HepG2 (cell line): ENCODE measurements around the gene EGR1. TPM values are rescaled to one million over a fixed set of nuclear protein-coding genes. Genes with fewer than 3 reads are reported as not detected.

Experiments used
- ARID2 ChIP-seq: sonication (generic); formaldehyde crosslinking; IDR thresholded peaks from 2 replicates; pipeline ENCODE4 v1.8.1; 2022; ENCODE audit warnings: mild to moderate bottlenecking, missing genetic modification reagents, borderline replicate concordance
- CENPT ChIP-seq: sonication (generic); formaldehyde crosslinking; IDR thresholded peaks from 2 replicates; pipeline ENCODE4 v1.8.0; 2022; ENCODE audit warnings: low read depth, mild to moderate bottlenecking, moderate library complexity, missing genetic modification reagents
- CHD2 ChIP-seq: IDR thresholded peaks from 2 replicates; pipeline ENCODE4 v1.6.1; 2011; ENCODE audit warnings: low read depth, low read length, improper control_type of control experiment
- GZF1 ChIP-seq: sonication (generic); formaldehyde crosslinking; IDR thresholded peaks from 2 replicates; pipeline ENCODE4 v1.5.1; 2020; ENCODE audit warnings: mild to moderate bottlenecking, missing genetic modification reagents
- HINFP ChIP-seq: sonication (generic); formaldehyde crosslinking; IDR thresholded peaks from 2 replicates; pipeline ENCODE4 v1.4.0; 2020; ENCODE audit warnings: low read depth, mild to moderate bottlenecking, missing genetic modification reagents
- MED8 ChIP-seq: sonication (generic); formaldehyde crosslinking; IDR thresholded peaks from 2 replicates; pipeline ENCODE4 v1.8.1; 2023; ENCODE audit warnings: mild to moderate bottlenecking, missing genetic modification reagents; ENCODE audit not compliant: insufficient replicate concordance
- MXI1 ChIP-seq: IDR thresholded peaks from 3 replicates; pipeline ENCODE4 v1.6.1; 2012; ENCODE audit warnings: low read depth, low read length, inconsistent platforms, borderline replicate concordance
- NFKBIZ ChIP-seq: IDR thresholded peaks from 2 replicates; pipeline ENCODE4 v1.6.1; 2018; ENCODE audit warnings: missing genetic modification reagents, missing compliant biosample characterization
- NR2C2 ChIP-seq: sonication (generic); formaldehyde crosslinking; IDR thresholded peaks from 2 replicates; pipeline ENCODE4 v1.4.0; 2020; ENCODE audit warnings: missing genetic modification reagents, mild to moderate bottlenecking, moderate library complexity, borderline replicate concordance
- TBX2 ChIP-seq: sonication (generic); formaldehyde crosslinking; IDR thresholded peaks from 2 replicates; pipeline ENCODE4 v1.5.0; 2020; ENCODE audit warnings: missing genetic modification reagents, mild to moderate bottlenecking, borderline replicate concordance
- ZFP82 ChIP-seq: sonication (generic); formaldehyde crosslinking; IDR thresholded peaks from 2 replicates; pipeline ENCODE4 v1.5.1; 2020; ENCODE audit warnings: mild to moderate bottlenecking, missing genetic modification reagents, borderline replicate concordance
- ZNF136 ChIP-seq: sonication (generic); formaldehyde crosslinking; IDR thresholded peaks from 2 replicates; pipeline ENCODE4 v1.8.1; 2022; ENCODE audit warnings: low read depth, mild to moderate bottlenecking, moderate library complexity, missing genetic modification reagents
- ZNF138 ChIP-seq: sonication (generic); formaldehyde crosslinking; IDR thresholded peaks from 2 replicates; pipeline ENCODE4 v1.5.0; 2020; ENCODE audit warnings: mild to moderate bottlenecking, low read depth, missing genetic modification reagents
- ZNF160 ChIP-seq: sonication (generic); formaldehyde crosslinking; IDR thresholded peaks from 2 replicates; pipeline ENCODE4 v1.8.0; 2022; ENCODE audit warnings: mild to moderate bottlenecking, inconsistent platforms, missing genetic modification reagents
- ZNF275 ChIP-seq: sonication (generic); formaldehyde crosslinking; IDR thresholded peaks from 2 replicates; pipeline ENCODE4 v1.8.0; 2022; ENCODE audit warnings: missing genetic modification reagents, mild to moderate bottlenecking, inconsistent platforms, borderline replicate concordance
- ZNF331 ChIP-seq: sonication (generic); formaldehyde crosslinking; IDR thresholded peaks from 2 replicates; pipeline ENCODE4 v1.4.0; 2020; ENCODE audit warnings: missing genetic modification reagents
- ZNF350 ChIP-seq: sonication (generic); formaldehyde crosslinking; IDR thresholded peaks from 2 replicates; pipeline ENCODE4 v1.4.0; 2020; ENCODE audit warnings: mild to moderate bottlenecking, low read depth, missing genetic modification reagents, borderline replicate concordance
- ZNF501 ChIP-seq: sonication (generic); formaldehyde crosslinking; IDR thresholded peaks from 2 replicates; pipeline ENCODE4 v1.5.1; 2020; ENCODE audit warnings: mild to moderate bottlenecking, moderate library complexity, missing genetic modification reagents
- ZNF556 ChIP-seq: sonication (generic); formaldehyde crosslinking; IDR thresholded peaks from 2 replicates; pipeline ENCODE4 v1.4.0; 2020; ENCODE audit warnings: mild to moderate bottlenecking, missing genetic modification reagents, borderline replicate concordance
- ZNF768 ChIP-seq: sonication (generic); formaldehyde crosslinking; IDR thresholded peaks from 2 replicates; pipeline ENCODE4 v1.4.0; 2020; ENCODE audit warnings: missing genetic modification reagents
- ZNF770 ChIP-seq: sonication (generic); formaldehyde crosslinking; IDR thresholded peaks from 2 replicates; pipeline ENCODE4 v1.5.0; 2020; ENCODE audit warnings: mild to moderate bottlenecking, missing genetic modification reagents
- ZNF850 ChIP-seq: sonication (generic); formaldehyde crosslinking; conservative IDR thresholded peaks from 2 replicates; pipeline ENCODE4 v1.9.0; 2021; ENCODE audit warnings: mild to moderate bottlenecking, missing genetic modification reagents
- ZSCAN12 ChIP-seq: sonication (generic); formaldehyde crosslinking; IDR thresholded peaks from 2 replicates; pipeline ENCODE4 v1.9.0; 2021; ENCODE audit warnings: mild to moderate bottlenecking, missing genetic modification reagents
- polyA plus RNA-seq, 8 experiments: library from polyadenylated mRNA; depleted of rRNA in 3 of 8; stranded (reverse) in 7 of 8; unstranded in 1 of 8; fragments of >200 nt; fragmentation: Illumina TruSeq in 4 of 8; extraction: Trizol in 4 of 8; gene quantifications; 2 replicates each; pipeline versions ENCODE4 v1.2.1 to v1.2.3, GENCODE V29; 2011 to 2016; ENCODE audit warnings: low read depth in 4 of 8, missing spikeins in 1 of 8, mixed read lengths in 1 of 8; ENCODE audit not compliant: insufficient read depth in 1 of 8
- total RNA-seq, 5 experiments: library from RNA; depleted of rRNA; stranded (reverse); fragments of >200 nt; fragmentation: Illumina TruSeq; extraction: Trizol; gene quantifications; 2 replicates each; pipeline ENCODE4 v1.2.3, GENCODE V29; 2016; ENCODE audit warnings: low read depth in 1 of 5
- TF ChIP-seq, protein P1 (sequence below): IDR thresholded peaks from 2 replicates; pipeline ENCODE4 v1.6.1; 2016; ENCODE audit warnings: low read depth, borderline replicate concordance

EGR1 gene
- total and polyA plus RNA-seq, 2 of the 13 experiments (the other 11 are each of a cell fraction or from before 2014, with no cell fraction given): 4.1 to 4.5 TPM

- peak; percentile 17; the same call in 1 of the 2 replicates for TF ChIP-seq ZNF556 (CRISPR knock-in tag)
- TF ChIP-seq ZNF768 (CRISPR knock-in tag): peak; percentile 29; the same call in 1 of the 2 replicates
- TF ChIP-seq NR2C2: peak; percentile 71
- TF ChIP-seq TBX2 (CRISPR knock-in tag): peak; percentile 60
- TF ChIP-seq CENPT: no peak
- no peak for TF ChIP-seq ZSCAN12 (CRISPR knock-in tag)
- TF ChIP-seq CHD2: peak; percentile 92
- TF ChIP-seq ZNF850: no peak
- TF ChIP-seq ZNF160 (CRISPR knock-in tag): peak; percentile 23
- TF ChIP-seq ZNF331: peak; percentile 17; the same call in 1 of the 2 replicates
- TF ChIP-seq ZFP82: peak; percentile 15; the same call in 1 of the 2 replicates
- no peak for TF ChIP-seq GZF1
- peak; percentile 73; the same call in 1 of the 2 replicates for TF ChIP-seq ZNF136 (CRISPR knock-in tag)
- TF ChIP-seq HINFP (CRISPR knock-in tag): peak; percentile 42; the same call in 1 of the 2 replicates
- TF ChIP-seq NFKBIZ (CRISPR knock-in tag): peak; percentile 64; the same call in 1 of the 2 replicates
- no peak for TF ChIP-seq ZNF275 (CRISPR knock-in tag)
- peak; percentile 43 for TF ChIP-seq ZNF770 (CRISPR knock-in tag)
- peak; percentile 68; the same call in 1 of the 3 replicates for TF ChIP-seq MXI1
- 0 out of 2 replicates have a peak, but pooled peaks have one; percentile 27 for TF ChIP-seq ZNF350 (CRISPR knock-in tag)
- peak; percentile 55 for TF ChIP-seq MED8 (CRISPR knock-in tag)
- TF ChIP-seq ARID2: no peak
- TF ChIP-seq ZNF138: 0 out of 2 replicates have a peak, but pooled peaks have one; percentile 64
- TF ChIP-seq ZNF501 (CRISPR knock-in tag): peak; percentile 78
- TF ChIP-seq, protein P1, sequence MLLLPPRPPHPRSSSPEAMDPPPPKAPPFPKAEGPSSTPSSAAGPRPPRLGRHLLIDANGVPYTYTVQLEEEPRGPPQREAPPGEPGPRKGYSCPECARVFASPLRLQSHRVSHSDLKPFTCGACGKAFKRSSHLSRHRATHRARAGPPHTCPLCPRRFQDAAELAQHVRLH (CRISPR knock-in tag): peak; percentile 64; the same call in 1 of the 2 replicates
Measured at GRCh38 chr5:138464388-138465260, 655 bp upstream of the EGR1 start (continued).
